SK-N-SH (cell line): ENCODE measurements around the gene PITX1.

Experiments
- FOXM1 ChIP-seq: IDR thresholded peaks from 2 replicates; pipeline ENCODE4 v1.4.0; 2012; ENCODE audit warnings: low read depth, mild to moderate bottlenecking
- JUND ChIP-seq: IDR thresholded peaks from 2 replicates; pipeline ENCODE4 v1.4.0; 2012
- POLR2AphosphoS5 ChIP-seq: IDR thresholded peaks from 2 replicates; pipeline ENCODE4 v1.6.1; 2012; ENCODE audit warnings: low read depth, low read length
- RAD21 ChIP-seq: IDR thresholded peaks from 2 replicates; pipeline ENCODE4 v1.6.1; 2012; ENCODE audit warnings: mild to moderate bottlenecking, low read length
- SIN3A ChIP-seq: IDR thresholded peaks from 2 replicates; pipeline ENCODE4 v1.6.1; 2012; ENCODE audit warnings: low read depth, mild to moderate bottlenecking, low read length, moderate library complexity, borderline replicate concordance
- SMC3 ChIP-seq: IDR thresholded peaks from 2 replicates; pipeline ENCODE4 v1.6.1; 2012; ENCODE audit warnings: low read depth, low read length, improper control_type of control experiment
- TAF1 ChIP-seq: IDR thresholded peaks from 2 replicates; pipeline ENCODE4 v1.6.1; 2012; ENCODE audit warnings: low read depth, mild to moderate bottlenecking, low read length, moderate library complexity, borderline replicate concordance
- TEAD4 ChIP-seq: IDR thresholded peaks from 2 replicates; pipeline ENCODE4 v1.4.0; 2012; ENCODE audit warnings: mild to moderate bottlenecking, borderline replicate concordance; ENCODE audit not compliant: insufficient read depth
- TF ChIP-seq, protein P1 (sequence below): fragments of 200-600 bp; sonication (generic); IDR thresholded peaks from 2 replicates; pipeline ENCODE4 v1.6.1; 2017; ENCODE audit warnings: antibody characterized with exemption, mild to moderate bottlenecking, moderate library complexity
- TF ChIP-seq, protein P2 (sequence below): fragments of 150-350 bp; IDR thresholded peaks from 2 replicates; pipeline ENCODE4 v1.6.1; 2017; ENCODE audit warnings: antibody characterized with exemption, low read length, low read depth, borderline replicate concordance
- TF ChIP-seq, protein P3 (sequence below): IDR thresholded peaks from 2 replicates; pipeline ENCODE4 v1.4.0; 2012; ENCODE audit warnings: low read depth, borderline replicate concordance
- TF ChIP-seq, protein P4 (sequence below): IDR thresholded peaks from 2 replicates; pipeline ENCODE4 v1.6.1; 2012; ENCODE audit warnings: mild to moderate bottlenecking, low read depth, low read length, moderate library complexity

DNA sequence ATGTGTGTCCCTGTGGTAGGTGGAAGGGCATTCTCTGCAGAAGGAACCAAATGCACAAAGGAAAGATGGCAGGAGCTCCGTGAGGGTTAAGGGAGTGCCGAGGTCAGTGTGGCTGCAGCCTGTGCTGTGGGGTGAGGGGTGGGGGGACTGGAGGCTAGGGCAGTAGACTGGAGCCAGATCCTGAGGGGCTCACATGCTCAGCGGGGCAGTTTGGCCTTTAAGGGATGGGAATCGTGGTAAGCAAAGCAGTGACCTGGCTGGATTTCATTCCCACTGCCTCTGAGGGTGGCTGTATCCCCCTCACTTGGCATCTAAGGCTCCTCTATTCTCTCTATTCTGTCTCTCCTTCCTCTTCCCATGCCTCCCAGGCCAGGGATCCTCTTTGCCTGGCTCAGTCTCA, 15.6 kb downstream of the PITX1 start:
- TF ChIP-seq, protein P1, sequence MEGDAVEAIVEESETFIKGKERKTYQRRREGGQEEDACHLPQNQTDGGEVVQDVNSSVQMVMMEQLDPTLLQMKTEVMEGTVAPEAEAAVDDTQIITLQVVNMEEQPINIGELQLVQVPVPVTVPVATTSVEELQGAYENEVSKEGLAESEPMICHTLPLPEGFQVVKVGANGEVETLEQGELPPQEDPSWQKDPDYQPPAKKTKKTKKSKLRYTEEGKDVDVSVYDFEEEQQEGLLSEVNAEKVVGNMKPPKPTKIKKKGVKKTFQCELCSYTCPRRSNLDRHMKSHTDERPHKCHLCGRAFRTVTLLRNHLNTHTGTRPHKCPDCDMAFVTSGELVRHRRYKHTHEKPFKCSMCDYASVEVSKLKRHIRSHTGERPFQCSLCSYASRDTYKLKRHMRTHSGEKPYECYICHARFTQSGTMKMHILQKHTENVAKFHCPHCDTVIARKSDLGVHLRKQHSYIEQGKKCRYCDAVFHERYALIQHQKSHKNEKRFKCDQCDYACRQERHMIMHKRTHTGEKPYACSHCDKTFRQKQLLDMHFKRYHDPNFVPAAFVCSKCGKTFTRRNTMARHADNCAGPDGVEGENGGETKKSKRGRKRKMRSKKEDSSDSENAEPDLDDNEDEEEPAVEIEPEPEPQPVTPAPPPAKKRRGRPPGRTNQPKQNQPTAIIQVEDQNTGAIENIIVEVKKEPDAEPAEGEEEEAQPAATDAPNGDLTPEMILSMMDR, result no peak
- TF ChIP-seq SIN3A (no peak), JUND (no peak), FOXM1 (no peak), POLR2AphosphoS5 (no peak), TAF1 (no peak), TEAD4 (no peak), RAD21 (no peak), SMC3 (no peak)
- TF ChIP-seq, protein P2, sequence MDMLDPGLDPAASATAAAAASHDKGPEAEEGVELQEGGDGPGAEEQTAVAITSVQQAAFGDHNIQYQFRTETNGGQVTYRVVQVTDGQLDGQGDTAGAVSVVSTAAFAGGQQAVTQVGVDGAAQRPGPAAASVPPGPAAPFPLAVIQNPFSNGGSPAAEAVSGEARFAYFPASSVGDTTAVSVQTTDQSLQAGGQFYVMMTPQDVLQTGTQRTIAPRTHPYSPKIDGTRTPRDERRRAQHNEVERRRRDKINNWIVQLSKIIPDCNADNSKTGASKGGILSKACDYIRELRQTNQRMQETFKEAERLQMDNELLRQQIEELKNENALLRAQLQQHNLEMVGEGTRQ, result no peak
- TF ChIP-seq, protein P3, sequence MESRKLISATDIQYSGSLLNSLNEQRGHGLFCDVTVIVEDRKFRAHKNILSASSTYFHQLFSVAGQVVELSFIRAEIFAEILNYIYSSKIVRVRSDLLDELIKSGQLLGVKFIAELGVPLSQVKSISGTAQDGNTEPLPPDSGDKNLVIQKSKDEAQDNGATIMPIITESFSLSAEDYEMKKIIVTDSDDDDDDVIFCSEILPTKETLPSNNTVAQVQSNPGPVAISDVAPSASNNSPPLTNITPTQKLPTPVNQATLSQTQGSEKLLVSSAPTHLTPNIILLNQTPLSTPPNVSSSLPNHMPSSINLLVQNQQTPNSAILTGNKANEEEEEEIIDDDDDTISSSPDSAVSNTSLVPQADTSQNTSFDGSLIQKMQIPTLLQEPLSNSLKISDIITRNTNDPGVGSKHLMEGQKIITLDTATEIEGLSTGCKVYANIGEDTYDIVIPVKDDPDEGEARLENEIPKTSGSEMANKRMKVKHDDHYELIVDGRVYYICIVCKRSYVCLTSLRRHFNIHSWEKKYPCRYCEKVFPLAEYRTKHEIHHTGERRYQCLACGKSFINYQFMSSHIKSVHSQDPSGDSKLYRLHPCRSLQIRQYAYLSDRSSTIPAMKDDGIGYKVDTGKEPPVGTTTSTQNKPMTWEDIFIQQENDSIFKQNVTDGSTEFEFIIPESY, result no peak
- TF ChIP-seq, protein P4, sequence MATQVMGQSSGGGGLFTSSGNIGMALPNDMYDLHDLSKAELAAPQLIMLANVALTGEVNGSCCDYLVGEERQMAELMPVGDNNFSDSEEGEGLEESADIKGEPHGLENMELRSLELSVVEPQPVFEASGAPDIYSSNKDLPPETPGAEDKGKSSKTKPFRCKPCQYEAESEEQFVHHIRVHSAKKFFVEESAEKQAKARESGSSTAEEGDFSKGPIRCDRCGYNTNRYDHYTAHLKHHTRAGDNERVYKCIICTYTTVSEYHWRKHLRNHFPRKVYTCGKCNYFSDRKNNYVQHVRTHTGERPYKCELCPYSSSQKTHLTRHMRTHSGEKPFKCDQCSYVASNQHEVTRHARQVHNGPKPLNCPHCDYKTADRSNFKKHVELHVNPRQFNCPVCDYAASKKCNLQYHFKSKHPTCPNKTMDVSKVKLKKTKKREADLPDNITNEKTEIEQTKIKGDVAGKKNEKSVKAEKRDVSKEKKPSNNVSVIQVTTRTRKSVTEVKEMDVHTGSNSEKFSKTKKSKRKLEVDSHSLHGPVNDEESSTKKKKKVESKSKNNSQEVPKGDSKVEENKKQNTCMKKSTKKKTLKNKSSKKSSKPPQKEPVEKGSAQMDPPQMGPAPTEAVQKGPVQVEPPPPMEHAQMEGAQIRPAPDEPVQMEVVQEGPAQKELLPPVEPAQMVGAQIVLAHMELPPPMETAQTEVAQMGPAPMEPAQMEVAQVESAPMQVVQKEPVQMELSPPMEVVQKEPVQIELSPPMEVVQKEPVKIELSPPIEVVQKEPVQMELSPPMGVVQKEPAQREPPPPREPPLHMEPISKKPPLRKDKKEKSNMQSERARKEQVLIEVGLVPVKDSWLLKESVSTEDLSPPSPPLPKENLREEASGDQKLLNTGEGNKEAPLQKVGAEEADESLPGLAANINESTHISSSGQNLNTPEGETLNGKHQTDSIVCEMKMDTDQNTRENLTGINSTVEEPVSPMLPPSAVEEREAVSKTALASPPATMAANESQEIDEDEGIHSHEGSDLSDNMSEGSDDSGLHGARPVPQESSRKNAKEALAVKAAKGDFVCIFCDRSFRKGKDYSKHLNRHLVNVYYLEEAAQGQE, result no peak
